Mucosa of descending colon (tissue), 3 donors: ENCODE results near the gene MIAT. TPM values are rescaled to one million over a fixed set of nuclear protein-coding genes. Genes with fewer than 3 reads are reported as not detected.

Experiments used
- ATAC-seq: fragments of 200-7000 bp; cut with Tn5 transposase; one replicate; pipeline ENCODE4 v1.9.1; 2020; ENCODE audit warnings: mild to moderate bottlenecking, moderate library complexity
- DNase-seq, 3 donors: peaks; one replicate each; pipeline ENCODE4 v3.0.0-alpha.2; 2020
- H3K36me3 ChIP-seq: fragments of 200-600 bp; one replicate; pipeline ENCODE4 v1.8.0; 2021; ENCODE audit warnings: low read depth, mild to moderate bottlenecking
- H3K4me1 ChIP-seq: fragments of 200-600 bp; one replicate; pipeline ENCODE4 v1.8.0; 2021; ENCODE audit warnings: low read depth, mild to moderate bottlenecking
- H3K4me3 ChIP-seq: fragments of 200-600 bp; one replicate; pipeline ENCODE4 v1.8.0; 2021; ENCODE audit warnings: mild to moderate bottlenecking
- H3K9me3 ChIP-seq: fragments of 200-600 bp; one replicate; pipeline ENCODE4 v1.8.0; 2021; ENCODE audit warnings: mild to moderate bottlenecking
- intact Hi-C, 2 donors: fragments of 100-400 bp; cut with DNase I in 1 of 2; cut with micrococcal nuclease in 1 of 2; formaldehyde crosslinking; loops; one replicate each; pipeline versions ENCODE4 v1.11.0 to v1.11.1; 2022; cut with DNase I, micrococcal nuclease
- total RNA-seq, 3 donors: library from RNA; stranded (reverse); fragmentation: NEBNext Ultra II Directional in 2 of 3; extraction: Animal tissue kit (Norgen Biotek cat#: 25700) in 2 of 3; gene quantifications; one replicate each; pipeline versions ENCODE4 v1.2.1 to v1.2.4, GENCODE V29; 2021 to 2023
- TF ChIP-seq, protein P1 (sequence below): fragments of 200-600 bp; IDR thresholded peaks from one replicate; pipeline ENCODE4 v1.8.0; 2022; ENCODE audit warnings: antibody characterized with exemption, mild to moderate bottlenecking
- donor health status: DM: no; HTN: no; CAD: no; lungs with moderate emphysema.
- donor health status: DM: no; HTN: no; CAD: no.
- donor health status: DM: no; HTN: yes; CAD: no.

The MIAT gene
- total RNA-seq, 3 donors from 2014 or later = 3.3 to 7.1 (median 3.5) TPM

DNA sequence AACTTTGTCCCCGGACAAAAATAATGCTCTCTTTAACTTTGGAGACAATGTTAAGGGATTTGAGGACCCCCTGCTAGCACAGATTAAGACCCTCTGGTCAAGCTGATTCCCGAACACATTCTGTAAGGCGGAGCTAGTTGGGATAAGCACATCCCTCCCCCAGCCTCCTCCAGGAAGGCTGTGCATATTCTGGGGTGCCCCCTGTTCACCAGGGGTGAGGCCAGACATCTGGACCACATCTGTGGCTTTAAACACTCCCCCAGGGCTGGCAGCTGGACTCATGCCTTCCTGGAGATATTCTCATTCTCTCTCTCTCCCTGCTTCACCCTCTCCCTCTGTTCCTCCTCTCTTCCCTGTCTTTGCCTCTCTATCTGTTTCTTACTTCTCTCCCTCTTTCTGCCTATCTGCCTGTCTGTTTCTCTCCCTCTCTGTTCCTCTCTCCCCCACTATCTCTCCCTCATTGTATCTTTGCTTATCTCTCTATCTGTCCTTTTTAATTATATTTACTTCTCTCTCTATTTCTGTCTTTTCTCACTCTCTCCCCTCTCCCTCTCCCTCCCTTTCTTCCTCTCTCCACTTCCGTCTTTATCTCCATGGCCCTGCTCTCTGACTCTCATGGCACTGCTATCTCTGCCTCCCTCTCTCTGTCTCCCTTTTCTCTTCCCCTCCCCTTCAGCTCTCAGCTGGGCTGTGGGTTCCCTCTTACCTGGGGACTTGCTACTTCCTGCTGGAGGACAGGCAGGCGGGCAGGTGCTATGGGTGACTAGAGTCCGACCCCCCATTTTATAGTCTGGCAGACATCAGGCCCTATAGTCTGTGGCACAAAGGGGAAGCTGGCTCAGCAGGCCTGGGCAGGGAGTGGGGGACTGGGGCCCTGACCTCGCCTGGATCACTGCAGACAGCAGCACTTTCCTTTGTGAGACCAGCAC, 39.9 kb upstream of the MIAT start, which contains the start of gene CRYBB1:
Gene CRYBB1, minus strand, starts transcription at position 757 of the 929 bp plus-strand sequence. CDS start 1,708 bp downstream, outside the sequence.
- DNase-seq (peak in 1 of 3 donors; percentile 39), ATAC-seq (peak; percentile 40)
- TF ChIP-seq, protein P1, sequence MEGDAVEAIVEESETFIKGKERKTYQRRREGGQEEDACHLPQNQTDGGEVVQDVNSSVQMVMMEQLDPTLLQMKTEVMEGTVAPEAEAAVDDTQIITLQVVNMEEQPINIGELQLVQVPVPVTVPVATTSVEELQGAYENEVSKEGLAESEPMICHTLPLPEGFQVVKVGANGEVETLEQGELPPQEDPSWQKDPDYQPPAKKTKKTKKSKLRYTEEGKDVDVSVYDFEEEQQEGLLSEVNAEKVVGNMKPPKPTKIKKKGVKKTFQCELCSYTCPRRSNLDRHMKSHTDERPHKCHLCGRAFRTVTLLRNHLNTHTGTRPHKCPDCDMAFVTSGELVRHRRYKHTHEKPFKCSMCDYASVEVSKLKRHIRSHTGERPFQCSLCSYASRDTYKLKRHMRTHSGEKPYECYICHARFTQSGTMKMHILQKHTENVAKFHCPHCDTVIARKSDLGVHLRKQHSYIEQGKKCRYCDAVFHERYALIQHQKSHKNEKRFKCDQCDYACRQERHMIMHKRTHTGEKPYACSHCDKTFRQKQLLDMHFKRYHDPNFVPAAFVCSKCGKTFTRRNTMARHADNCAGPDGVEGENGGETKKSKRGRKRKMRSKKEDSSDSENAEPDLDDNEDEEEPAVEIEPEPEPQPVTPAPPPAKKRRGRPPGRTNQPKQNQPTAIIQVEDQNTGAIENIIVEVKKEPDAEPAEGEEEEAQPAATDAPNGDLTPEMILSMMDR = no peak
- no peaks in the 10 kb centered on the region for H3K9me3 ChIP-seq
- no peaks in the 10 kb centered on the region for H3K36me3 ChIP-seq
- H3K4me3 ChIP-seq = no peak within 1 kb of the TSS
- no peaks in the 10 kb centered on the region for H3K4me1 ChIP-seq
- intact Hi-C loops = no loop called here

DNA sequence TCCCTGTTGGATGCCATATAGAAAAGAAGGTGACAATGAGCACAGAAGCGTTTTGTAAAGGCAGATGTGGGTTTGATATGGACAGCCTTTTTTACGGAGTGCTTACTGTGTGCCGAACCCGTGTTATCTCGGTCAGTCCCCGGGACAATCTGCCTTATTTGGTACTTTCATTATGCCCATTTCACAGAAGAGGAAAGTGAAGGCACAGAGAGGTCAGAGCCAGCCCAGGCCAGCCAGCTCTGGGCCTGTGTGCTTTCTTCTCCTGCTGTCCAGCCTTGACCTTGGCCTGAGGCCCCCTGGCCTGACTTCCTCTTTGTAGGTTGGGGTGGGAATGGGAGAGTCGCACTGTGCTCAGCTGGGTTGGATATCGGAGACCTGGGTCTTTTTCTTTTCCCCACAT, 38.9 kb upstream of the MIAT start:
- ATAC-seq = no peak
- TF ChIP-seq, protein P1 = no peak
- Histone ChIP-seq H3K4me3 (no peak overlapping the region), H3K9me3 (no peaks in the 10 kb centered on the region), H3K36me3 (no peaks in the 10 kb centered on the region), H3K4me1 (no peaks in the 10 kb centered on the region)
- no peak for DNase-seq
- intact Hi-C loops = no loop called here

DNA sequence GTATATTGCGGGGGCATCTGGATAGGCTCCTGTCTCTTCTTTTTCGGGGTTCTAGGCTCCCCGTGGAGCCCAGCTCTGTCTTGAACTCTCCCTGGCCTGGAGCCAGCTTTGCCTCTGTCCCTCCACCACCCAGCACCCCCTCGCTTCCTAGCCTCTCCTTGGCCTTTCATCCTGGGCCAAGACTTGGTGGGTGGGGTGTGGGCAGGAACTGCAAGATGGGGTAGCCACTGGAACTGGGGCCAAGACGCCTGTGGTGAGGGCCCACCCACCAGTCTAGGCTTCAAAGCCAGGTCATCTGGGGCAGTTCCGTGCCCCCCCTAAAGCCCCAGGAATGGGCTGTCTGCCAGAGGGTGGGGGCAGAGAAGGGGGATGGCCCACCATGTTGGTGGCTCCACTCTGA, 37.9 kb upstream of the MIAT start:
- no peaks in the 10 kb centered on the region for H3K4me1 ChIP-seq
- TF ChIP-seq, protein P1 = no peak
- intact Hi-C loops = no loop called here
- H3K9me3 ChIP-seq = no peaks in the 10 kb centered on the region
- ATAC-seq = no peak
- no peaks in the 10 kb centered on the region for H3K36me3 ChIP-seq
- no peak for DNase-seq
- H3K4me3 ChIP-seq = no peak overlapping the region

DNA sequence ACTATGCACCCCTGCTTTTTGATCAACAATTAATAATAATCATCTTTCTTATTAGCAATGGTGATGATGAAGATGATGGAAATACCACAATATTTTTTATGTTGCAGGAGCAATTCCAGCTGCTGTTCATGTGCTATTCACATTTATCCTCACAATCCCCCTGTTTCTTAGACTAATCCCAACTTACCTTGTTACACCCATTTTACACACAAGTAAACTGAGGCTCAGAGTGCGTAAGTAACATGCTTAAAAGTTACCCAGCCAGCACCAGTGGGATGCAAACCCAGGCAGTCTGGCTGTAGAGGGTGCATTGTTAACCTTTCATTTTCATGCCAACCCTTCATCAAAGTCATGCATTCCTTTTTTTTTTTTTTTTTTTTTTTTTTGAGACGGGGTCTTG, 37.2 kb upstream of the MIAT start:
- Histone ChIP-seq H3K4me3 (no peak overlapping the region), H3K36me3 (no peaks in the 10 kb centered on the region), H3K9me3 (no peaks in the 10 kb centered on the region), H3K4me1 (no peaks in the 10 kb centered on the region)
- DNase-seq = no peak
- ATAC-seq = no peak
- TF ChIP-seq, protein P1 = no peak
- intact Hi-C loops = no loop called here

DNA sequence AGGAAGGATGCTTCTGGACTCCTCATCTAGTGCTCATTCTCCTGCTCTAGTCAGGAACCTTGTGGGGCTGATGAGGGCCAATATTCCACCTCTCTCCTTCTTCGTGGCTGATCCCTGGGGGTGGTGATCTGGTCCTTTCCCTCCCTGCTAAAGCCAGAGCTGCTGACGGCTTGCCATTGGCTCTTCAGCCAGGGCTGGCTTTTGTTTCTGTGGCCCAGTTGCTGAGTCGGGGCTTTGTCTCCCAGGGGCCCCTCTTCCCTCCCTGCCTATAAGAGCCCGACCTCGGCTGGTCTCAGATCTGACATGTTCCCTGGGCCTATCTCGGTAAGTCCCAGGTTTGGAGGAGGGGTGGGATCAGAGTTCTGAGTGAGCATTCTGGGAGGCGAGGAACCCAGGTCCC, 35.7 kb upstream of the MIAT start, which contains the start of gene CRYBA4:
Gene CRYBA4, plus strand, starts transcription at position 301 of the 400 bp plus-strand sequence. CDS start 634 bp downstream, outside the sequence.
- H3K36me3 ChIP-seq = no peaks in the 10 kb centered on the region
- no peaks in the 10 kb centered on the region for H3K9me3 ChIP-seq
- H3K4me3 ChIP-seq = no peak within 1 kb of the TSS
- TF ChIP-seq, protein P1 = no peak
- intact Hi-C loops = no loop called here
- ATAC-seq (no peak), DNase-seq (no peak)
- H3K4me1 ChIP-seq = no peaks in the 10 kb centered on the region
